Liver (tissue), 9 donors: Measurements from ENCODE around the gene STH. TPM values are rescaled to one million over a fixed set of nuclear protein-coding genes. Genes with fewer than 3 reads are reported as not detected.

Experiments used
- DNase-seq: peaks from one replicate; pipeline ENCODE4 v3.0.0-alpha.2; 2017; ENCODE audit warnings: low spot score
- H3K27ac ChIP-seq, 2 donors: one replicate each; pipeline ENCODE4 v1.7.0; 2013; ENCODE audit warnings: inconsistent platforms in 2 of 2, low read length in 2 of 2, control low read depth in 1 of 2, low read depth in 1 of 2, mild to moderate bottlenecking in 1 of 2
- H3K27me3 ChIP-seq, 4 donors: one replicate each; pipeline versions ENCODE4 v1.6.1 to v1.7.0; 2013; ENCODE audit warnings: low read length in 3 of 4, inconsistent platforms in 1 of 4, mild to moderate bottlenecking in 1 of 4, moderate library complexity in 1 of 4; ENCODE audit not compliant: control insufficient read depth in 4 of 4, insufficient read depth in 4 of 4
- H3K36me3 ChIP-seq, 4 donors: one replicate each; pipeline versions ENCODE4 v1.6.1 to v1.7.0; 2013; ENCODE audit warnings: low read length in 3 of 4, mild to moderate bottlenecking in 3 of 4, low read depth in 1 of 4, moderate library complexity in 1 of 4; ENCODE audit not compliant: control insufficient read depth in 4 of 4, insufficient read depth in 3 of 4
- H3K4me1 ChIP-seq, 4 donors: one replicate each; pipeline versions ENCODE4 v1.6.1 to v1.7.0; 2013; ENCODE audit warnings: low read length in 3 of 4, mild to moderate bottlenecking in 3 of 4, moderate library complexity in 1 of 4; ENCODE audit not compliant: control insufficient read depth in 4 of 4, insufficient read depth in 4 of 4
- H3K4me3 ChIP-seq, 3 donors: one replicate each; pipeline versions ENCODE4 v1.6.1 to v1.7.0; 2013; ENCODE audit warnings: low read length in 3 of 3, control low read depth in 1 of 3, low read depth in 1 of 3, mild to moderate bottlenecking in 1 of 3
- H3K9ac ChIP-seq, 2 donors: one replicate each; pipeline ENCODE4 v1.7.0; 2013; ENCODE audit warnings: low read length in 2 of 2, mild to moderate bottlenecking in 2 of 2, moderate library complexity in 2 of 2, control low read depth in 1 of 2, low read depth in 1 of 2
- H3K9me3 ChIP-seq, 4 donors: one replicate each; pipeline versions ENCODE4 v1.6.1 to v1.7.0; 2013; ENCODE audit warnings: low read length in 3 of 4; ENCODE audit not compliant: control insufficient read depth in 4 of 4
- EGR1 ChIP-seq, 2 donors: IDR thresholded peaks; 2 replicates each; pipeline ENCODE4 v1.6.1; 2016 to 2018; ENCODE audit warnings: antibody characterized with exemption in 2 of 2, low read depth in 2 of 2
- FOXA1 ChIP-seq: IDR thresholded peaks from 2 replicates; pipeline ENCODE4 v1.6.1; 2016; ENCODE audit warnings: antibody characterized with exemption
- FOXA2 ChIP-seq: IDR thresholded peaks from 2 replicates; pipeline ENCODE4 v1.6.1; 2016; ENCODE audit warnings: antibody characterized with exemption
- GABPA ChIP-seq, 2 donors: IDR thresholded peaks in 1 of 2; conservative IDR thresholded peaks in 1 of 2; 2 replicates each; pipeline ENCODE4 v1.6.1; 2016; ENCODE audit warnings: antibody characterized with exemption in 2 of 2, mild to moderate bottlenecking in 1 of 2, moderate library complexity in 1 of 2
- HNF4A ChIP-seq, 2 donors: conservative IDR thresholded peaks; 2 replicates each; pipeline ENCODE4 v1.6.1; 2016; ENCODE audit warnings: antibody characterized with exemption in 2 of 2, mild to moderate bottlenecking in 2 of 2
- HNF4G ChIP-seq: IDR thresholded peaks from 2 replicates; pipeline ENCODE4 v1.6.1; 2016; ENCODE audit warnings: antibody characterized with exemption
- JUND ChIP-seq, 2 donors: IDR thresholded peaks; 2 replicates each; pipeline ENCODE4 v1.6.1; 2016; ENCODE audit warnings: antibody characterized with exemption in 2 of 2
- NR2F2 ChIP-seq: IDR thresholded peaks from 2 replicates; pipeline ENCODE4 v1.6.1; 2016; ENCODE audit warnings: antibody characterized with exemption
- RAD21 ChIP-seq, 2 donors: IDR thresholded peaks; 2 replicates each; pipeline ENCODE4 v1.6.1; 2016; ENCODE audit warnings: antibody characterized with exemption in 2 of 2, mild to moderate bottlenecking in 2 of 2
- RXRA ChIP-seq, 2 donors: IDR thresholded peaks; 2 replicates each; pipeline ENCODE4 v1.6.1; 2017 to 2018; ENCODE audit warnings: antibody characterized with exemption in 2 of 2, mild to moderate bottlenecking in 1 of 2
- SP1 ChIP-seq: IDR thresholded peaks from 2 replicates; pipeline ENCODE4 v1.6.1; 2018; ENCODE audit warnings: antibody characterized with exemption, mild to moderate bottlenecking
- TAF1 ChIP-seq: conservative IDR thresholded peaks from 2 replicates; pipeline ENCODE4 v1.6.1; 2016; ENCODE audit warnings: antibody characterized with exemption, mild to moderate bottlenecking
- YY1 ChIP-seq: IDR thresholded peaks from 2 replicates; pipeline ENCODE4 v1.6.1; 2016; ENCODE audit warnings: antibody characterized with exemption, mild to moderate bottlenecking
- WGBS: extraction: QIAGEN DNeasy Blood & Tissue Kit; methylation state at CpG from one replicate; pipeline ENCODE4 v1.1.7; 2013; 5-methylcytosine and 5-hydroxymethylcytosine counted together
- polyA plus RNA-seq, 2 donors: library from polyadenylated mRNA; stranded (reverse) in 1 of 2; unstranded in 1 of 2; fragments of 200-250 nt in 1 of 2; fragments of >200 nt in 1 of 2; fragmentation: Nextera tagmentation in 1 of 2; extraction: Ambion mirVana in 1 of 2; gene quantifications; one replicate each; pipeline versions ENCODE4 v1.2.1 to v1.2.3, GENCODE V29; 2013 to 2015
- total RNA-seq, 2 donors: library from RNA; depleted of rRNA; stranded (reverse); fragments of >200 nt; gene quantifications; one replicate each; pipeline ENCODE4 v1.2.3, GENCODE V29; 2014
- TF ChIP-seq, protein P1 (sequence below): fragments of 150-350 bp; IDR thresholded peaks from 2 replicates; pipeline ENCODE4 v1.5.1; 2017; ENCODE audit warnings: improper control_type of control experiment, low read depth, low read length; ENCODE audit not compliant: missing input control
- TF ChIP-seq, protein P2 (sequence below): IDR thresholded peaks from 2 replicates; pipeline ENCODE4 v1.6.1; 2016; ENCODE audit warnings: antibody characterized with exemption
- TF ChIP-seq, protein P3 (sequence below): IDR thresholded peaks from 2 replicates; pipeline ENCODE4 v1.6.1; 2016; ENCODE audit warnings: antibody characterized with exemption
- TF ChIP-seq, protein P4 (sequence below): IDR thresholded peaks from 2 replicates; pipeline ENCODE4 v1.6.1; 2016; ENCODE audit warnings: antibody characterized with exemption
- TF ChIP-seq, protein P5 (sequence below): IDR thresholded peaks from 2 replicates; pipeline ENCODE4 v1.6.1; 2016; ENCODE audit warnings: antibody characterized with exemption, mild to moderate bottlenecking
- donor health status: healthy.
- donor health status: healthy.
- donor health status: healthy.
- donor health status: healthy.
- donor health status: healthy.

STH gene
- total and polyA plus RNA-seq, 4 donors, result not detected

DNA sequence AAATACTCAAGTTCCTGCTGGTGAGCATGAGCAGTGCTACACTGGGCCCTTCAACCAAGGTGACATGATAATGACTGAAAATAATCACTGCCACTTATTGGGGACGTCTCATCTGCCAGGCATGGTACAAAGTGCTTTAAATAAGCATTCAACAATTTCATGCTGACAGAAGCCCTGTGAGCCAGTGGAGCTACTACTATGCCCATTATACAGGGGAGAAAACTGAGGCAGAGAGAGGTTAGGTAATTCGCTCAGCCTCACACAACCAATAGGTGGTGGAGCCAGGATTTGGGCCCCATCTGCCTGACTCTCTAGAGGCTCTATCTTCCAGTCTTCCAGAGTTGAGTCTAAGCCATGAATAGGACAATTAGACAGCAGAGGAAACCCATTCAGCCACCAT is 30.3 kb upstream of the STH start (continued):
- TF ChIP-seq, protein P1, sequence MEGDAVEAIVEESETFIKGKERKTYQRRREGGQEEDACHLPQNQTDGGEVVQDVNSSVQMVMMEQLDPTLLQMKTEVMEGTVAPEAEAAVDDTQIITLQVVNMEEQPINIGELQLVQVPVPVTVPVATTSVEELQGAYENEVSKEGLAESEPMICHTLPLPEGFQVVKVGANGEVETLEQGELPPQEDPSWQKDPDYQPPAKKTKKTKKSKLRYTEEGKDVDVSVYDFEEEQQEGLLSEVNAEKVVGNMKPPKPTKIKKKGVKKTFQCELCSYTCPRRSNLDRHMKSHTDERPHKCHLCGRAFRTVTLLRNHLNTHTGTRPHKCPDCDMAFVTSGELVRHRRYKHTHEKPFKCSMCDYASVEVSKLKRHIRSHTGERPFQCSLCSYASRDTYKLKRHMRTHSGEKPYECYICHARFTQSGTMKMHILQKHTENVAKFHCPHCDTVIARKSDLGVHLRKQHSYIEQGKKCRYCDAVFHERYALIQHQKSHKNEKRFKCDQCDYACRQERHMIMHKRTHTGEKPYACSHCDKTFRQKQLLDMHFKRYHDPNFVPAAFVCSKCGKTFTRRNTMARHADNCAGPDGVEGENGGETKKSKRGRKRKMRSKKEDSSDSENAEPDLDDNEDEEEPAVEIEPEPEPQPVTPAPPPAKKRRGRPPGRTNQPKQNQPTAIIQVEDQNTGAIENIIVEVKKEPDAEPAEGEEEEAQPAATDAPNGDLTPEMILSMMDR, result no peak
- TF ChIP-seq, protein P2, sequence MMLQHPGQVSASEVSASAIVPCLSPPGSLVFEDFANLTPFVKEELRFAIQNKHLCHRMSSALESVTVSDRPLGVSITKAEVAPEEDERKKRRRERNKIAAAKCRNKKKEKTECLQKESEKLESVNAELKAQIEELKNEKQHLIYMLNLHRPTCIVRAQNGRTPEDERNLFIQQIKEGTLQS, result no peak
- TF ChIP-seq EGR1 (IDR thresholded peaks at IDR 0.05; ENCODE audit: low read depth in 2 of 2) (no peak), HNF4G (no peak), JUND (IDR thresholded peaks at IDR 0.05) (no peak), GABPA (IDR thresholded peaks at IDR 0.05 in 1 of 2, conservative IDR thresholded peaks at IDR 0.05 in 1 of 2) (no peak), FOXA1 (no peak), HNF4A (conservative IDR thresholded peaks at IDR 0.05) (no peak), RXRA (IDR thresholded peaks at IDR 0.05) (no peak), TAF1 (no peak)

DNA sequence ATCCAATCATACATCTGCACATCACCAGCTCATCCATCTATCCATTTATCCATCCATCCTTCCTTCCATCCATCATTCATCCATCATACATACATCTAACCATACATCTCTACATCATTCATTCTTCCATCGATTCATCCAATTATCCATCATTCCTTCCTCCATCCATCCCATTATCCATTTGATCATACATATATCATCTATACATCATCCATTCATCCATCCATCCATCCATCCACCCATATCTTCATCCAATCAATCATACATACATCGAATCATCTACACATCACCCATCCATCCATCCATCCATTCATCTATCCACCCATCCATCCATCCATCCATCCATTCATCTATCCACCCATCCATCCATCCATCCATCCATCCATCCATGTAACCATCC is 29.3 kb upstream of the STH start:
- H3K4me1 ChIP-seq, result no peaks in the 10 kb centered on the region
- no peak overlapping the region for H3K4me3 ChIP-seq
- no peak overlapping the region for H3K9ac ChIP-seq
- TF ChIP-seq, protein P3, sequence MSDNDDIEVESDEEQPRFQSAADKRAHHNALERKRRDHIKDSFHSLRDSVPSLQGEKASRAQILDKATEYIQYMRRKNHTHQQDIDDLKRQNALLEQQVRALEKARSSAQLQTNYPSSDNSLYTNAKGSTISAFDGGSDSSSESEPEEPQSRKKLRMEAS, result no peak
- no peak for TF ChIP-seq TAF1
- TF ChIP-seq RAD21 (IDR thresholded peaks at IDR 0.05), result no peak
- no peak for TF ChIP-seq HNF4G
- TF ChIP-seq FOXA1, result no peak
- TF ChIP-seq, protein P4, sequence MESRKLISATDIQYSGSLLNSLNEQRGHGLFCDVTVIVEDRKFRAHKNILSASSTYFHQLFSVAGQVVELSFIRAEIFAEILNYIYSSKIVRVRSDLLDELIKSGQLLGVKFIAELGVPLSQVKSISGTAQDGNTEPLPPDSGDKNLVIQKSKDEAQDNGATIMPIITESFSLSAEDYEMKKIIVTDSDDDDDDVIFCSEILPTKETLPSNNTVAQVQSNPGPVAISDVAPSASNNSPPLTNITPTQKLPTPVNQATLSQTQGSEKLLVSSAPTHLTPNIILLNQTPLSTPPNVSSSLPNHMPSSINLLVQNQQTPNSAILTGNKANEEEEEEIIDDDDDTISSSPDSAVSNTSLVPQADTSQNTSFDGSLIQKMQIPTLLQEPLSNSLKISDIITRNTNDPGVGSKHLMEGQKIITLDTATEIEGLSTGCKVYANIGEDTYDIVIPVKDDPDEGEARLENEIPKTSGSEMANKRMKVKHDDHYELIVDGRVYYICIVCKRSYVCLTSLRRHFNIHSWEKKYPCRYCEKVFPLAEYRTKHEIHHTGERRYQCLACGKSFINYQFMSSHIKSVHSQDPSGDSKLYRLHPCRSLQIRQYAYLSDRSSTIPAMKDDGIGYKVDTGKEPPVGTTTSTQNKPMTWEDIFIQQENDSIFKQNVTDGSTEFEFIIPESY, result no peak
- TF ChIP-seq RXRA (IDR thresholded peaks at IDR 0.05), result no peak
- no peak for TF ChIP-seq GABPA (IDR thresholded peaks at IDR 0.05 in 1 of 2, conservative IDR thresholded peaks at IDR 0.05 in 1 of 2)
- TF ChIP-seq, protein P2, result no peak
- no peak for TF ChIP-seq NR2F2
- TF ChIP-seq SP1, result no peak
- no peak for TF ChIP-seq FOXA2
- no peak for TF ChIP-seq YY1
- TF ChIP-seq, protein P1, result no peak
- TF ChIP-seq, protein P5, sequence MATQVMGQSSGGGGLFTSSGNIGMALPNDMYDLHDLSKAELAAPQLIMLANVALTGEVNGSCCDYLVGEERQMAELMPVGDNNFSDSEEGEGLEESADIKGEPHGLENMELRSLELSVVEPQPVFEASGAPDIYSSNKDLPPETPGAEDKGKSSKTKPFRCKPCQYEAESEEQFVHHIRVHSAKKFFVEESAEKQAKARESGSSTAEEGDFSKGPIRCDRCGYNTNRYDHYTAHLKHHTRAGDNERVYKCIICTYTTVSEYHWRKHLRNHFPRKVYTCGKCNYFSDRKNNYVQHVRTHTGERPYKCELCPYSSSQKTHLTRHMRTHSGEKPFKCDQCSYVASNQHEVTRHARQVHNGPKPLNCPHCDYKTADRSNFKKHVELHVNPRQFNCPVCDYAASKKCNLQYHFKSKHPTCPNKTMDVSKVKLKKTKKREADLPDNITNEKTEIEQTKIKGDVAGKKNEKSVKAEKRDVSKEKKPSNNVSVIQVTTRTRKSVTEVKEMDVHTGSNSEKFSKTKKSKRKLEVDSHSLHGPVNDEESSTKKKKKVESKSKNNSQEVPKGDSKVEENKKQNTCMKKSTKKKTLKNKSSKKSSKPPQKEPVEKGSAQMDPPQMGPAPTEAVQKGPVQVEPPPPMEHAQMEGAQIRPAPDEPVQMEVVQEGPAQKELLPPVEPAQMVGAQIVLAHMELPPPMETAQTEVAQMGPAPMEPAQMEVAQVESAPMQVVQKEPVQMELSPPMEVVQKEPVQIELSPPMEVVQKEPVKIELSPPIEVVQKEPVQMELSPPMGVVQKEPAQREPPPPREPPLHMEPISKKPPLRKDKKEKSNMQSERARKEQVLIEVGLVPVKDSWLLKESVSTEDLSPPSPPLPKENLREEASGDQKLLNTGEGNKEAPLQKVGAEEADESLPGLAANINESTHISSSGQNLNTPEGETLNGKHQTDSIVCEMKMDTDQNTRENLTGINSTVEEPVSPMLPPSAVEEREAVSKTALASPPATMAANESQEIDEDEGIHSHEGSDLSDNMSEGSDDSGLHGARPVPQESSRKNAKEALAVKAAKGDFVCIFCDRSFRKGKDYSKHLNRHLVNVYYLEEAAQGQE, result no peak
- TF ChIP-seq EGR1 (IDR thresholded peaks at IDR 0.05; ENCODE audit: low read depth in 2 of 2), result no peak
- no peak for TF ChIP-seq HNF4A (conservative IDR thresholded peaks at IDR 0.05)
- TF ChIP-seq JUND (IDR thresholded peaks at IDR 0.05), result no peak
- H3K27ac ChIP-seq, result no peak overlapping the region
- 80% methylated on average over 2 of the region's 2 CpGs for WGBS
- DNase-seq, result no peak
- H3K27me3 ChIP-seq, result peaks cover 0 to 3% (median 0%) of the 10 kb centered on the region in 4 donors
- no peaks in the 10 kb centered on the region for H3K9me3 ChIP-seq
- no peaks in the 10 kb centered on the region for H3K36me3 ChIP-seq
